HG03175 (cell line): ENCODE results near the gene RETREG2.

Experiments
- ATAC-seq: cut with Tn5 transposase; IDR thresholded peaks from one replicate; pipeline ENCODE4 v1.9.1; 2021; ENCODE audit warnings: mild to moderate bottlenecking, moderate library complexity; ENCODE audit not compliant: unreplicated experiment

RETREG2 gene

GRCh38 chr2:219177552-219178376, at the start of gene RETREG2:
Gene RETREG2, plus strand, starts transcription at chr2:219178275. Its CDS starts 78 bp downstream, at chr2:219178353.
- ATAC-seq, result peak; percentile 44

- ATAC-seq, result no peak
Measured at GRCh38 chr2:219128396-219128795, 49.7 kb upstream of the RETREG2 start.

DNA sequence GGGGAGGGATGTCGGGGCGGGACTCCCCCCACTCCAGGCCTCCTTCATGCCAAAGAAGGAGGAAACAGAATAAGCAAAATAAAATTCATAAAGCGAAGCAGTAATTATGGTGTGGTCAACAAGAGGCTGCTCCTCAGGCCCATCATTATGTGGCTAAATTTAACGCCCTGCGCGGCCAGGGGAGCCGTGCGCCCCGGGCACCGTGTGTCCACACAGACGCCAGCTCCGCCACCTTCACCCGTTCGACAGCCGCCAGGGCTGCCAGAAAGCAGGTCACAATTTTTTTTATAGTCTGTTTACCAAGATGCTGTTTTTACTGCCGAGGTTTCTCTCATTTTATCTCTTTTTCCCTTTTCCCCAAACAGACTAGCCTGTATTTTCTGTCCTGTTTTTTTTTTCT, 48.5 kb upstream of the RETREG2 start:
- no peak for ATAC-seq

DNA sequence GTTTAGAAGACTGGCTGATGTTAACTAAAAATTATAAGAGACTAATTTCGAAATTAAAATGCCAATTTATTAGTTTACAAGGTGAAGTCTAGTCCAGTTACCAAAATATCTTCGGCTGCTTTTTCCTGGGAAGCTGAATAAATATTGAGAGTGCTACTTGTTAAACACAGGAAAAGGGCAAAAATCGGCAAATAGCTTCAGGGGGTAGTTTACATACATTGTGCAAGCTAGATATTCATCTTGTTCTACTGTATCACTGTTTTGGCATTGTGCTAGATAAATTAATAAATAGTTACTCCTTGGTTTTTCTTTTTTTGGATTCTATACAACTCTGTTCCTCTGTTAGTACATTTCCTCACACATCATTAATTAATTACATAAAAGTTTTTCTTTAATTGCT, 46.7 kb upstream of the RETREG2 start:
- no peak for ATAC-seq

- ATAC-seq, result no peak
Measured at GRCh38 chr2:219131744-219132143, 46.3 kb upstream of the RETREG2 start.

GRCh38 chr2:219133976-219134375, 44.1 kb upstream of the RETREG2 start:
- no peak for ATAC-seq

- ATAC-seq, result no peak
Measured at GRCh38 chr2:219140722-219141121, 37.4 kb upstream of the RETREG2 start.

DNA sequence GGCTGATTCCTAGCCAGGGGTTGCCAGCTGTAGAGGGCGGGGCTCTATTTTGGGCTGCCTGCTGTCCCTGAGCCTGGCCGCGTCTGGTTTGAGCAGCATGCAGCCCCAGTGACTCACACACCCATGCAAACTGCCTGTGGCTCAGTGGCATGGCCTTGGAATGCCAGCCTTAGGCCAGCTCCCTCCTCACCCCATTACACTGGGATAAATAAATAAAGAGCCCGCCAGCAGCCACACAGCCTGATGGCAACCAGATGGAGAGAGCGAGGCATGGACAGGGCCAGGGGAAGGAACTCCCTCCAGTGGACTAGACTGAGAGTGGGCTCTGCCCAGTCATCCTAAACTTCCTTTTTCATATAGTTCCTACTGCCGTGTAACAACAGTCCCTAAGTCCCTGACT, 35.7 kb upstream of the RETREG2 start:
- no peak for ATAC-seq

DNA sequence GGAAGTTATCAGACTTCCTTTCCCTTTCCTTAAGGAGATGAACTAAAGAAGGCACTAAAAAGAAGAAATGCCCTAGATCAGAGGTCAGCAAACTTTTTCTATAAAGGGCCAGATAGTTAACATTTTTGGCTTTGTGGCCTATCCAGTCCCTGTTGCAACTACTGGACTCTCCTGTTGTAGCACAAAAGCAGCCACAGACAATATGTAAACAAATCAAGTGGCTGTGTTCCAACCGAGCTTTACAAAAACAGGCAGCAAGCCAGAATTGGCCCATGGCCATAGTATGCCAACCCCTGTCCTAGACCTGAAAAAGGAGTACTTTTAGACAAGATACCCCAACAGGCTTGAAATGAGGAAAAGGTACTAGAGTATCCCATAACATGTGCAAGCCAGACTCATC, 28.4 kb upstream of the RETREG2 start:
- no peak for ATAC-seq

GRCh38 chr2:219155054-219155644, 22.9 kb upstream of the RETREG2 start:
- ATAC-seq, result no peak

GRCh38 chr2:219157396-219157795, 20.7 kb upstream of the RETREG2 start:
- ATAC-seq, result no peak

DNA sequence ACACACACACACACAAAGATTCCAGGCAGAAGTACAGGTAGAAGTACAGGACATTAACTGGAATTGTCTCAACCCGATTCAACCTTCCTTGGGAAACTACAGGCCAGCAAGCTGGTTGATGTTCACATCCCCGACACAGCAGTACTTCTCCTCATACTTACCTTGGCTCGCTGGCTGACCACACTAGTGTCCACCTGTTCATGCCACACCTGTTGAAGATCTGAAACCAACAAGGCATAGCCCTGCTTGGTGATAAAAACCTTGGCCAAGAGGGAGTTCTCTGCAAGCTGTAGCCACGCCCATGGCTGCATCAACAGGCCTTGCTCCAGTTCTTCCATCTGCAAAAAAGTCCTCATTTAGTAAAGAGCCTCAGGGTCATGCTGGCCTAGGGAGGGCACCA, 20.1 kb upstream of the RETREG2 start:
- no peak for ATAC-seq

DNA sequence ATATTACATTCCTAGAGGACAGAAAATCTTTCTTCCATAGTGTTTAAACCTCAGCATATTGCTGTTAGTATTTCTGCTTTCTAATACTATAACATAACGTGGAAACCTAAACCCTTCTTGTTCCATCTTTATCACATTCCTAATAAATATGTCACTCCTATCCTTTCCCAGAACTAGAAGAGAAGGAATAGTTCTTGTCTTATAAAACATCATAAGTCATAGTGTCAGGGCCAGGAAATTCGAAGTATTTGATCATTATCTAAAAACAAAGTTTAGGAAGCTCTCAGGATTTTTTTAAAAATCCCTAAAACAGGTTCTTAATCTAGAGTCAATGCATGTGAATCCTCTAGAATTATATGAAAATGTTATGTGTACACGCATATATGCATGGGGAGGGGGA, 19.5 kb upstream of the RETREG2 start:
- no peak for ATAC-seq

- ATAC-seq, result no peak
Measured at GRCh38 chr2:219159771-219160185, 18.3 kb upstream of the RETREG2 start.

- ATAC-seq, result peak; percentile 85
Measured at GRCh38 chr2:219160186-219161017, 17.7 kb upstream of the RETREG2 start, which contains the start of gene NHEJ1. Gene NHEJ1, minus strand, starts transcription at chr2:219160815. Its CDS starts 2,453 bp downstream, at chr2:219158362.

- no peak for ATAC-seq
Measured at GRCh38 chr2:219161097-219161496, 17.0 kb upstream of the RETREG2 start.

DNA sequence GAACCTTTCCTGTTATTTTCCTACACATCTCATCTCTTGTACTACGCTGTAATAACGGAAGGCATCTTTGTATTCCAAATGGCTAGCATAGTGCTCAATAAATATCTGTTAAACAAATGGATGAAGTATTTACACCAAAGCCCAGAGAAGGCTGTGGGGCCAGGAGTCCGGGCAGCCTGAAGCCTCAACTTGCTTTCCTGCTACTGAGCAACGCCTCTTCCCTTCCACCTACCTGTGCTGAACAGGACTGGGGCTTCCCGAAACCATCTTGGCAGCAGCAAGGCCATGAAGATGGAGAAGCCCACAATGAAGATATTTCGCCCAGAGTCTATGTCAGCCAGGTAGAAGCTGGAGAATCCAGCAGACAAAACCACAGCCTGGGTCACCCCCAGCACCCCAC, 14.9 kb upstream of the RETREG2 start:
- no peak for ATAC-seq

- no peak for ATAC-seq
Measured at GRCh38 chr2:219165058-219165911, 12.8 kb upstream of the RETREG2 start.

- no peak for ATAC-seq
Measured at GRCh38 chr2:219167997-219168396, 10.1 kb upstream of the RETREG2 start.

DNA sequence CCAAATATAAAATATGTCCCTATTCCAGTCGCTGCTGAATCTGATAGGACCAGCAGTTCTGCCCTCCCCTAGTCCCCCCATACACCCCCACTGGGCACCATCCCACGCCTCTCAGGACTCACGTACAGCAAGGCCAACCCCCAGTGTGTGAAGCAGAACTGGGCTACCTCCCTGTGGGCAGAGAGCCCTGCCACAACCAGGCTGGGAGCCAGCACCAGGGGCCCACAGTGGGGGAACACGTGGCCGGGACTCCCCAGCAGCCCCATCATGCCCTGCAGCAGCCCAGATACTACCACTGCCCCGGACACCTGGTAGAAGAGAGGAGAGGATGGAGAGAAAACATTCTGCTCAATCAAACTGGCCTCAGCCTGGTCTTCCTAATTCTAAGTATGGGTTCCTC, 9.5 kb upstream of the RETREG2 start:
- no peak for ATAC-seq

GRCh38 chr2:219168932-219169331, 9.1 kb upstream of the RETREG2 start:
- ATAC-seq, result no peak
